OCI-M2 (cell line): Measurements from ENCODE around the gene GPR153.
"Not testable (repeated sequence)": the region's sequence is repeated elsewhere in the genome, so short reads cannot be mapped to it uniquely, and the experiment has no call there.

Source experiments
- DNase-seq: peaks from one replicate; lab custom pipeline; 2025; ENCODE audit not compliant: unreplicated experiment; lab: John Stamatoyannopoulos, UW

GPR153 gene

DNA sequence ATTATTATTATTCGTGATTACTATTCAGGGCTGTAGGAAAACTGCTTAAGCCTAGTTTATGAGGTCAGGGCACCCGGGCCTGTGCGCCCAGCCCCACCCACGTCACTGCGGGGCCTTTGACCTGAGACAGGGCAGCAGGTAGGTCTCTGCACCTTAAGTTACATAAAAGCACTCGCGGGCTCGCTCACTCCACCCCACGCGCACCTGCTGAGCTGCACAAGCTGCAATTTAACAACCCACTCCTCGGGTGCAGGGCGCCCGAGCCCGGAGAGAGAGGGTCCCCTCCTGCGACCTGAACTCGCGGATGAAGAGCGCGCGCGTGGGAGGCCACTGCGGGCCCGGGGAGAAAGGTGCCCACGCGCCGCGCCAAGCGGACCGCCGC, 25.6 kb downstream of the GPR153 start:
- DNase-seq, result no peak

DNA sequence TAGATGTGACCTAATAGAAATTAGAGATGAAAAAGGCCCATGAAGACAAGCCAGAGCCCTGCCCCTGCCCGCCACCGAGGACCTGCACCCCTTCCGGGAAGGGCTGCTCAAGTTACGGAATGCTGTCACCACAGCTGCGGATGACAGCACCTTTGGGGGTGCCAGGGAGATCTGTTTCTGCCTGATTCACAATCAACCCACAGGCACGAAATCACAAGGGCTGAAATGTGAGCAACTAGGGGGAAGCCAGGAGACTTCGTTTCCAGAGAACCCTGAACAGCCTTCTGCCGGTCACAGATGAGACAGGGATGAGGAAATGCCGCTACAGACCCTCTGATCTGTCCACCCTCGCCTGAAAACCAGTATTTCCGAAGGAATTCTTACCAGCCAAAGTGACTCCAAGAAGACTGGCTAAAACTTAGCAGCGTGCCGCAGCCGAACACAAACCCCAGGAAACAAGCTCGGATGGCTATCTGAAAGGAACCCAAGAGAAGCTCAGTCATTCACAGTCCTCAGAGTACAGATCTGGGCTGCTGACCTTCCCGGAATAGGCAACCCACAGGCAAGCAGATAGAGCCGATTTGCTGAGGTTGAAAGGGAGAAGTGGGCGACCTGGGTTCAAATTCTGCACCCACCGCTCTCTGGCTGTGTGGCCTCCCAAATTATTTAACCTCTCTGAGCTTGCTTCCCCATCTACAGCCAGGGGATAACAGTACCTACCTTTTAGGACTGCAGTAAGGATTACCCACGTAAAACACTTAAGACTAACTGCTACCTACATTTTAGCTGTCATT, 26.2 kb downstream of the GPR153 start:
- no peak for DNase-seq

DNA sequence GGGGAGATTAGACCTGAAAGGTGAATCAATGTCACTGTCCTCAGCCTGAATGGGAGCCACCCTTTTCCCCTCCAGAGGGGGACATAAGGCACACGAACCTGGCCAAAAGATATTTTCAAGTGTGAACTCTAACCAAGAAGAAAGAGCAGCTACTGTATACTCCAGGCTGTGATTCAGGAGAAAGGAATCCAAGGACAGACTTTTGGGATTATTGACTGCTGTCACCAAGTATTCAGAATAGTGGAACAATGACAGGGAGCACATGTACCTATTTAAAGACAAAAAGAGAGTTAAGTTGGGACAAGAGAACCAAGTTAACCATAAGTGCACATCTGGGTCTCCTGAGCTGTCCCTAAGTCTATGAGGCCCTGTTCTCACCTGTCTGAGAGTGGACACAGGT, 27.5 kb downstream of the GPR153 start:
- DNase-seq, result no peak

DNA sequence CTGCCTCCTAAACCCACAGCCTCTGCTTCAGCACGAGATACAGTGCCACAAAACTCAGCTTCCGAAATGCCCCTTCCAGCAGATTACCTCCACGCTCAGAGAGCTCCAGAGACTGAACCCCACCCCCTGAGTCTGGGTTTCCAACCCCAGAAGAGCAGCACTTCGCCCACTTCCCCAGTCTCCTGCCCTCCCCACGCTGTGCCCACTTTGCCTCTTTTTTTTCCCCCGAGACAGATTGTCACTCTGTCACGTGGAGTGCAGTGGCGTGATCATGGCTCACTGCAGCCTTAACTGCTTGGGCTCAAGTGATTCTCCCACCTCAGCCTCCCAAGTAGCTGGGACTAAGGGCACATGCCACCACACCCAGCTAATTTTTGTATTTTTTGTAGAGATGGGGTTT, 35.2 kb downstream of the GPR153 start:
- no peak for DNase-seq

DNA sequence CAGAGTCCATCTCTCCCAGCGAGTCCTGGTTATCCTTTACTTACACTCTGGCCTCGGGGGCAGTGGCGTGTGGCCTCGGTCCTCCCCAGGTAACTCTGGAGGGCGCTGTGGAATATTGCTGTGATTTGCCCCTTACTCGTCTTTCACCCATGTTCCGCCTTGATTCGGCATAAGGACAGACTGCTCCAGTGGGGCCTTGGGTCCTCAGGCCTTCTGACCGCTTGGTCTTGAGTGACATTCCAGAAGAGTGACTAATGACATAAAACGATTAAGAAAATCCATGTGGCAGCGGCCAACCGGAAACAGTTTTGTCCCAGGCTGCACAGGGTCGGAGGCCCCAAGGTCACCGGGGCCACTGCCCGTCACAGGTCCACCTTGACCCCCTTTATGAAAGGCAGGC, 36.2 kb downstream of the GPR153 start:
- DNase-seq, result no peak

DNA sequence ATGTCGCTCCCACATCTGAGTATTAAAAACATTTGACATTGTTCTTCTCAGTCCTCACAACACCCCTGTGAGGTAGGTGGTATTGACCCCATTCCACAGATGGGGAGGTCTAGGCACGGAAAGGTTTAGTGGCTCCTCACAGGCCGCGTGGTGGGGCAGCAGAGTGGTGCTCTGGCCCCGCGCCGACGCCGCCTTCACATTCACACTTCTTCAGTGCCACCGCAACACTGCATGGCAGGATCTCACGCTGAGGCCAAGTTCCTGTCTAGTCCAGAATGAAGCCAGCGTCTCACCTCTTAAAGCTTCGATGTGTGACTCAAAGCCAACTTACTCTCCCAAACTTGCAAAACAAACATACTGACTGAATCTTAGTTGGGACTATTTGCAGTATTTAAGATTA, 37.3 kb downstream of the GPR153 start:
- no peak for DNase-seq

DNA sequence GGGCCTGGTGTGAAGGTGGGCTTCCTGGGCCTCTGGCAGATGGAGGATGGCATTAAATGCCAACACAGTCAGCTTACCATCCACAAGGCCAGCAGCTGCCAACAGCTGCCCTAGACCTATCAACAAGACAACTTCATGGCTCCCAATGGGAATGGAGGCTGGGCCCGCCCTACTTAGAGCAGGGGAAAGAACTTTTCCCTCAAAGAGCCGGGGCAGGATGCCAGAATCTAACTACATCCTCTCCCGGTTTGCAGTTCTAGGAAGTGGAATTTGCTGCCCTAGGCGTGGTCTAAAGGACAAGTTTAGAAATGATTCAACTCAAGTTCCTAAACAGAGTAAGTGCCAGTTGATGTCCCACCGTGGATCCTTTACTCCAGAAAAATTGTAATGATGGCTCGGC, 38.3 kb downstream of the GPR153 start:
- DNase-seq, result no peak

DNA sequence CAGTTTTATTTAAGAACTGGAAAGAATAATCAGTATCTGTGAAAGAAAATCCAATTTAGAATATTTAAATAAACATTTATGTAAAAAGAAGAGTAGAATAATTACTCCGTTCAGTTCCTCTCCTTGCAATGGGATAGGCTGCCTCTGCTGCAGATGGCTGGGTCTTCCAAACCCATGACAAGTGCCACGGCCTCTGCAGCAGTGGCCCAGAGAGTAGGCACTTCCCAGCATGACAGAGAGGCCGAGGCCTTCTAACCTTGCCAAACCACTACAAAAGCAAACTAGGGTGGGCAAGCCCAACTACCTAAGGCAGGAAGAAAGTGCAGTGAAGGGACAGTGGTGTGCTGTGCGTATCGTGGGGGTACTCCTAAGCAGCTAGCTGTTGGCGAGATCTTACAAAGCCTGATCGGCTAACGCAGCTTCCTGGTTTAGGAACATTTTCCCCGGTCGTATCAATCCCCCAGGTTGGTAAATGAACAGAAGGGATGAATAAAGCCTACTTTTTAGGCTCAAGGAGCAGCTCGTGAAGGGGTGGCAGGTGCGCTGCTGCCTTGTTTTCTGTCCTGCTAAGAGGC, 39.6 kb downstream of the GPR153 start:
- no peak for DNase-seq

DNA sequence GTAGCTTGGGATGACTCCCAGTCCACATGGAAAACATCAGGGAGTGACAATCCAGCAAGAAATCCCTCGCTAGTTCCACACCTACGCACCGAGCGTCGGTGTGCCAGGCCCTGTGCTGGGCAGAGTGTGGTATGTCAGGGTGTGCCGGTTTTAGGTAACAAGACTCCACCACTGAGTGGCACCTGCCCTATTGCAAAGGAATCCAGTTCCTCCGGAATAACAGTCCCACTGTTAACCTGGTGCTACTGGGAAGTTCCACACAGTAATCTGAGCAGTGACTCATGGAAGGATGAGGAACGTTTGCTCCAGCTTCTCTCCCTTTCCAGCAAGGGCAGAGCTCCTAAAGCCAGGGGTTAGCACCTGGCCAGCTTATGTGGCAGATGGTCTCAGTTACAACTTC, 40.7 kb downstream of the GPR153 start:
- no peak for DNase-seq

DNA sequence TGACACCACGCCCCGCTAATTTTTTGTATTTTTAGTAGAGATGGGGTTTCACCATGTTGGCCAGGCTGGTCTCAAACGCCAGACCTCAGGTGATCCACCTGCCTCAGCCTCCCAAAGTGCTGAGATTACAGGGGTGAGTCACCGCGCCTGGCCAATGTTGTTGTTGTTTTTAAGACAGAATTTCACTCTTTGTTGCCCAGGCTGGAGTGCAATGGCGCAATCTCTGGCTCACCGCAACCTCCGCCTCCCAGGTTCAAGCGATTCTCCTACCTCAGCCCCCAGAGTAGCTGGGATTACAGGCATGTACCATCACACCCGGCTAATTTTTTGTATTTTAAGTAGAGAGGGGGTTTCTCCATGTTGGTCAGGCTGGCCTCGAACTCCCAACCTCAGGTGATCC, 41.3 kb downstream of the GPR153 start:
- DNase-seq, result not testable (repeated sequence)

DNA sequence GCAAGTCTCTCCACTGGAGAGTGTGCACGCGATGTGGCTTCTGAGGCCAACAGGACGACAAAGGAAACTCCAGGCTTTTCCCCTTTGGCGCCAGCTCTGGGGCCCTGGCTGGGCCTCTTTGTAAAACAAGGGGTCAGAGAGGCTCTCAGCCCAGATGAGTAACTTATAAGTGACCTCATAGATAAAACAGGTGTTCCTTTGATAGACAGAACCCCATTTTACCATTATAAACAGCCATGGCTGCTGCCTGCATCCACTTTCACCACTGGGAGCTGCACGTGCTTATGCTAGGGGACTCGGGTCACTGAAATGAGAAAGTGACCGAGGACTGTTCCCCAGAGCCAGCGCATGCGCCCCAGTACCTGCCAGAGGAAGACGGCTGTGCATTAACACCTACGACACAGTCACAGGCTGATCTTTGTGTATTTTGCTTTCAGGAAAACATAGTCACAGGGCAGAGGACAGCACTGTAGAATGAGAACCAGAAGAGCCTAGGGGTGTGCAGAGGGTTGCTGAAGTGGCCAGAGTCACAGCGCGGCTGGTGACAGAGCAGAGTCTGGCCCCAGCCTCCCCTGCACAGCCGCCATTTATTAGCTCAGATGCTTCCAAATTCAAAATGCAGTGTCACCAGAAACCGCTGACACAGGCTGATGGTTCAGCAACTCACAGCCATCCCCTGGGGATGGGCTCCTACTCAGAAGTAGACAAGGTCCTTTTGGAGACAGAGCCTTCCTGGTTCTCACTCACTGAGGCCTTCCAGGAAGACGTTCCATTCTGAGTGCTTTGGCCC, 42.3 kb downstream of the GPR153 start:
- no peak for DNase-seq

DNA sequence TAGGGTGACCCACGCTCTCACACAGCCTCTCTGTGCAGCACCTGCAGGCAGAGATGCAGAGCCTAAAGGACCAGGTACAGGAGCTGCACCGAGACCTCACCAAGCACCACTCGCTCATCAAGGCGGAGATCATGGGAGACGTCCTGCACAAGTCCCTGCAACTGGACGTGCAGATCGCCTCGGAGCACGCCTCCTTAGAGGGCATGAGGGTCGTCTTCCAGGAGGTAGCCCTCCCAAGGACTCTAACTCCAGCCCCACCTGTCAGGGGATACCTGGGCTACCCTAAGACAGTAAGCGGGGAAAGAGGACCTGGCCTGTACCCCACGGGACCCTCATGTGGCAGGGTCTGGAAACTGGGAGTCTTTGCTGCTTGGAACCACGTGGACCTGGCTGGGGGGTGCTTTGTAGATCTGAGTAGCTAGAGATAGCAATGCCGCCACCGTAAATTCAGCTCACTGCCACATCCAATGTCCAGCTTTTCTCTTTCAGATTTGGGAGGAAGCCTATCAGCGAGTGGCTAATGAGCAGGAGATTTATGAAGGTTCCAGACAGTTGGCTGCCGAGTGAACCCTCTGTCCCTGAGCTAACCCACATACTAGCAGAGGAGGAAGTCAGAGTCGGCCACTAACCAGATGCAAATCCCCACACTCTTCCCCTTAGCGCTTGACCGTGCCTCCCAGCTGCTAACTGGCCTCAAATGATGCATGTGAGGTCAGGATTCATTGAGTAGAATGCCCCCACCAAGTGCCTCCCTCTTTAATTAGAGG, 48.5 kb downstream of the GPR153 start:
- no peak for DNase-seq

DNA sequence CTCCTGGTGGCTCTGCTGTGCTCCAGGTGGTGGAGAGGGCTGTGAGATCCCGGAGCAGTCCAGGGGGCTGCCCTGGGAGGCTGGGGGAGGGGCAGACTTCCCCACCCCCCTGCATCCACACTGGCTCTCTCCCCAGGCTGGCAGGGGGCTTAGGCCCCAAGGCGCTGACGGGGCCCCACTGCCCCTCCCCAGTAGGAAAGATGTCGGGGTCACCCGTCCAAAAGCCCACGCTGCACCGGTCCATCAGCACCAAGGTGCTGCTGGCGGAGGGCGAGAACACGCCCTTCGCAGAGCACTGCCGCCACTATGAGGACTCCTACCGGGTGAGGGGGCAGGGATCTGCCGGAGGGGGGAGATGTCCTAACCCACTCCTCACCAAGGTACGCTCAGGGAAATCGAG, 49.2 kb downstream of the GPR153 start:
- DNase-seq, result no peak

DNA sequence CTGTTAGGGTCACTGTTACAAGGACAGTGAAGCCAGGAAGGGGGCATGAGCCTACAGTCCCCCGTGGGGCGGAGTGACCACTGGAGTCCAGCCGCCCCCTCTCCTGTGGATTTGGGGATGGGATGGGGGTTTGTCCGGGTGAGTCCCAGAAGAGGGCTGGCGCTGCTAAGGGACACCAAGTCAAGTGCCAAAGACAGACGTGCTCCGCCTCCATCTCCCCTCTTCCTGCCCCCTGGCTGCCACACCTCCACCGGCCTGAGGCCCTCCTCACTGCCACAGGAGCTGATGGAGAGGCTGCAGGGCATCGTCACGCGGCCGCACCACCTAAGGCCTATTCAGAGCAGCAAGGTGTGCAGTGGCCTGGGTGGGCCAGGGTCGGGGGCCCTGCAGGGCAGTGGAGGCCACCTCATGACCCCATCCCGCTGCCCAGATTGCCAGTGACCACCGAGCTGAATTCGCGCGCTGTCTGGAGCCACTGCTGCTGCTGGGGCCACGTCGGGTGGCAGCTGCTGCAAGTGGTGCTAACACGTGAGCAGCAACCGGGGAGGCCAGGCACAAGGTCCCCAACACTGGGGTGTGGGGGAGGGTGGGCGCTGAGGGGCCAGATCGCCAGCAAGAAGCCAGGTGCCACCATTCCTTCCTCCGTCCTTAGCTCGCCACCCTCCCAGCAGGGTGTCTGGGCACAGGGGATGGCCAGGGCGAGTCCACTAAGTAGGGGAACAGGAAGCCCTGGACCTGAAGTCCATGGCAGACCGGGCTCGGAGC, 50.1 kb downstream of the GPR153 start:
- DNase-seq, result no peak

DNA sequence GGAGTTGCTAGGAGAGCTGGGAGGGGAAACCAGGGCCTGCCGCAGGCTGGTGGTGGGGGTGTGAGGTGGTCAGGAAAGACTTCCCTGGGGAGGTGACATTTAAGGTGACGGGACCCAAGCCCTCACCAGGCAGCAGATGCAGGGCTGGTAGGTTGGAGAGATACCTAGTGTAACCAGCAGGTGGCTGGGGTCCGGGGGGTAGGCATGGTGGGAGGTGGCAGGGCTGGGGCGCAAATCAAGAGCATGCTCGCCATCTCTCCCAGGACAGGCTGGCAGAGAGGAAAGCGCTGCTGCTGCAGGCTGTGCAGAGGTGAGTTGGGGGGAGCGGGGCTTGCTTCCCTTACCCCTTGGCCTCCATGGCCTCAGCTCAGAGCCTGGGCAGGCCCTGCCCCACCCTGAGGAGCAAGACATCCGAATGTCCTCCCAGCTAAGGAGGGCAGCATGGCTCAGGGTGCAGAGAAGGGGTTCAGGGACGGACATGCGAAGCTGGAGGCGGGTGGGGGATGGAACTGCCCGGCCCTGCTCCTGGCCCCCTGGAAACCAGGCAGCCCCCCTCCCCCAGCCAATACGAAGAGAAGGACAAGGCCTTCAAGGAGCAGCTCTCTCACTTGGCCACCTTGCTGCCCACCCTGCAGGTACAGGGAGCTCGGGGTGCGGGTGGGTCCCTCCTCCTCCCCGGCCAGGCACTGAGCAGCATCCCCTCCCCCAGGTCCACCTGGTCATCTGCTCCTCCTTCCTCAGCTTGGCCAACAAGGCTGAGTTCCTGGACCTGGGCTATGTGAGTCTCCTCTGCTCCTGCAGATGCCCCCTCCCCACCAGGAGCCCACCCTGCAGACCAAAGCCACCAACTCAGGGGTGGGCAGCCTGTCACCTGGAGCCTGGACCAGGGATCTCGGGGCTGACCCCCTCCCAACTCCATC, 51.0 kb downstream of the GPR153 start:
- DNase-seq, result no peak

DNA sequence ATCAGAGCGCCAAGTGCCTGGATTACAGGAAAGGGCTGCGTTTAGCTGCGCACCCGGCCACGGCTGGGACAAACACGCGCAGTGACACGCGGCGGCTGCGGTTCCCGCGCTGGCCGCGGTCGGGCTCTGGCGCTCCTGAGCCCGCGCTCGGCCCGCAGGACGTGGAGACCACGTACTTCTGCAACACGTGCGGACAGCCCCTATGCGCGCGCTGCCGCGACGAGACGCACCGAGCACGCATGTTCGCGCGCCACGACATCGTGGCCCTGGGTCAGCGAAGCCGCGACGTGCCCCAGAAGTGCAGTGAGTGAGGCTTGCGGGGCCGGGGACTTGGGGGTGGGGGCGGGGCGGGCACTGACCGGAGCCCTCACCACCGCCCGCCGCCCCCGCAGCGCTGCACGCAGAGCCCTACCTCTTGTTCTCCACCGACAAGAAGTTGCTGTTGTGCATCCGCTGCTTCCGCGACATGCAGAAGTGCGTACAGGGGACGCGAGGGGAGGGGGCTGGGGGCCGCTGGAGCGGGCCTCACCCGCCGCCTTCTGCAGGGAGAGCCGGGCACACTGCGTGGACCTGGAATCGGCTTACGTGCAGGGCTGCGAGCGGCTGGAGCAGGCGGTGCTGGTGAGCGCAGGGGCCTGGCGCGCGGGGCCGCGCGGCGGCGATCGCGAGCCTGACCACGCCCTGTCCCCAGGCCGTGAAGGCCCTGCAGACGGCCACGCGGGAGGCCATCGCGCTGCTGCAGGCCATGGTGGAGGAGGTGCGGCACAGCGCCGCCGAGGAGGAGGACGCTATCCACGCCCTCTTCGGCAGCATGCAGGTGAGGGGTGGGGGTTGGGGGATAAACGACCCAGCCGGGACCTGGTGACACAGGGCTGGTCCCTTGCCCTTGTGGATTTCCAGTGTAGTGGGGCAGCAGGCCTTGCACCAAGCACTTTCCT, 51.9 kb downstream of the GPR153 start:
- DNase-seq, result no peak

DNA sequence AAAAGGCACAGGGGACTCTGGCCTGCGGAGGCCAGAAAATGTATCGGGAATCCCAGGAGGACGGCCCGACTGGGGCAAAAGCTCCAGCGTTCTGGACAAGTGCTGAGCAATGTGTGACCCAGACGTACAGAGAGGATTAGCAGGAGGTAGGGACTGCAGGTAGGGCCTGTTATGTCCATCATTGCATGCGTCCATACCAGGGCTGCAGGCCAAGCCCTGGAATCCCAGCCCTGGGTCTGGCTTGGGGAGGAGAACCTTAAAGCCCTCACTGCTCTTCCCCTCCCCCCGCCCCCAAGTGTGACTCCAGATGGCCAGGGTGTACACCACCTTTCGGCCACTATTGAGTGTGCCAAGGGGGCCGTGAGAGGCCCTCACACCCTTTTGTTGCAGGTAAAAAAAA, 53.0 kb downstream of the GPR153 start:
- DNase-seq, result no peak

DNA sequence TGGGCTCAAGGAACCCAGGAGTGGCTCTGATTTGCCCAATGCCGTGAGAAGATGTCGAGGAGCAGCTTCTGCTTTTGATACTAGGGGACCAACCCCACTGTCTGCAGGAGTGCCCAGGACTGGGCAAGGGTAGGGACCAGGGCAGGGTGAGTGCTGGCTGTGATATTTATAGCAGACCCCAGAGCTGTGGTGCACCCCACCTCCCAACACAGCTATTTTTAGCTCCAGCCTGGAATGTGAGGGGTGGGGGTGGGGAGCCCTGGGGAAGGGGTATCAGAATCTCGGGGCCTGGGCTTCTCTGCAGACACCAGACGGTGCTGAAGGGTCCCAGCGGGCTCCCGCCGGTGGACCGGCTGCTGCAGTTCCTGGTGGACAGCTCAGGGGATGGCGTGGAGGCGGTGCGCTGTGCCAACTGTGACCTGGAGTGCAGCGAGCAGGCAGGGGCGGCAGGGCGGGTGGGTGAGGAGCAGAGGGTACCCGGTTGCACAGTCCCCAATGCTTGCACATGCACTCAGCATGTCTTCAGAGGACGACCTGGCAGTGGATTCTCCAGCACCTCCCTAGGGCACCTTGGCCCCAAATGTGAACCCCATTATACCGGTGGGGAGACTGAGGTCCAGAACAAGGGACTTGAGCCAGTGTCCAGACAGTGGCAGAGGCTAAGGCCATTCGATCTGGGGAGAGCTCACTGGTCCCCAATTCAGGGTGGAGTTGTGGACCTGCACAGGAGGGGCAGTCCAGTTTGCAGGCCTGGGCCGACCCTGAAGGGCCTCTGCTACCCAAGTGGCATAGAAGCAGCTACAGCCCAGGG, 53.6 kb downstream of the GPR153 start:
- DNase-seq, result no peak
